GM18909 (cell line): ENCODE measurements around the gene TRAPPC2L.

Source experiments
- ATAC-seq: cut with Tn5 transposase; IDR thresholded peaks from one replicate; pipeline ENCODE4 v1.9.1; 2021; ENCODE audit warnings: mild to moderate bottlenecking; ENCODE audit not compliant: unreplicated experiment, poor library complexity

TRAPPC2L gene

GRCh38 chr16:88855736-88856121 is 1.2 kb upstream of the TRAPPC2L start:
- ATAC-seq = no peak

- ATAC-seq = no peak
These were observed 652 bp upstream of the TRAPPC2L start for GRCh38 chr16:88856122-88856827.

- ATAC-seq = peak; percentile 26
These were observed 907 bp downstream of the TRAPPC2L start for GRCh38 chr16:88857728-88858339.

- no peak for ATAC-seq
These were observed 2.6 kb downstream of the TRAPPC2L start for GRCh38 chr16:88859381-88860091.

GRCh38 chr16:88861359-88861758 is 4.4 kb downstream of the TRAPPC2L start:
- ATAC-seq = no peak

GRCh38 chr16:88862968-88863367 is 6.0 kb downstream of the TRAPPC2L start:
- ATAC-seq = no peak

- ATAC-seq = no peak
These were observed 6.5 kb downstream of the TRAPPC2L start for GRCh38 chr16:88863426-88863825.

- ATAC-seq = no peak
These were observed 7.2 kb downstream of the TRAPPC2L start for GRCh38 chr16:88864099-88864498.

- no peak for ATAC-seq
These were observed 7.6 kb downstream of the TRAPPC2L start for GRCh38 chr16:88864521-88864920.

GRCh38 chr16:88865310-88865709 is 8.4 kb downstream of the TRAPPC2L start:
- ATAC-seq = no peak

GRCh38 chr16:88865742-88866141 is 8.8 kb downstream of the TRAPPC2L start:
- ATAC-seq = no peak

GRCh38 chr16:88866151-88866920 is 9.4 kb downstream of the TRAPPC2L start, which contains the start of gene PABPN1L:
PABPN1L (minus strand) TSS chr16:88866660; CDS start chr16:88866606, 54 bp downstream.
- ATAC-seq = no peak

- ATAC-seq = no peak
These were observed 10.8 kb downstream of the TRAPPC2L start for GRCh38 chr16:88867581-88868246.

GRCh38 chr16:88868974-88869672 is 12.2 kb downstream of the TRAPPC2L start:
- no peak for ATAC-seq

GRCh38 chr16:88869673-88869980 is 12.7 kb downstream of the TRAPPC2L start:
- no peak for ATAC-seq

GRCh38 chr16:88870608-88871348 is 13.9 kb downstream of the TRAPPC2L start:
- no peak for ATAC-seq

- no peak for ATAC-seq
These were observed 14.4 kb downstream of the TRAPPC2L start for GRCh38 chr16:88871349-88871702.

- no peak for ATAC-seq
These were observed 14.9 kb downstream of the TRAPPC2L start for GRCh38 chr16:88871730-88872416.
